Pancreas (tissue), 10 donors: Measurements from ENCODE around the gene SUSD5. TPM values are rescaled to one million over a fixed set of nuclear protein-coding genes. Genes with fewer than 3 reads are reported as not detected.

Experiments used
- ATAC-seq, 4 donors: fragments of 200-7000 bp; cut with Tn5 transposase; one replicate each; pipeline versions ENCODE4 v1.8.0 to v1.9.1; 2020; ENCODE audit warnings: mild to moderate bottlenecking in 4 of 4, moderate library complexity in 4 of 4
- DNase-seq, 6 donors: peaks; one replicate each; pipeline ENCODE4 v3.0.0-alpha.2; 2020
- FAIRE-seq: peaks from 2 replicates; lab custom pipeline; 2012; peaks lifted over from hg19 to GRCh38; lab: Jason Lieb, UNC
- H3K27ac ChIP-seq, 4 donors: fragments of 200-600 bp; sonication (generic); 1 replicate in 3 of 4; 2 replicates in 1 of 4; pipeline versions ENCODE4 v1.5.0 to v1.8.0; 2020
- H3K27me3 ChIP-seq, 4 donors: fragments of 200-600 bp; one replicate each; pipeline ENCODE4 v1.8.0; 2021
- H3K36me3 ChIP-seq, 3 donors: fragments of 200-600 bp; sonication (generic) in 1 of 3; one replicate each; pipeline versions ENCODE4 v1.5.0 to v1.8.0; 2020 to 2021
- H3K4me1 ChIP-seq, 3 donors: fragments of 200-600 bp; one replicate each; pipeline ENCODE4 v1.8.0; 2021
- H3K4me3 ChIP-seq, 4 donors: fragments of 200-600 bp; sonication (generic) in 2 of 4; one replicate each; pipeline versions ENCODE4 v1.5.0 to v1.8.0; 2020 to 2021
- H3K9me3 ChIP-seq, 4 donors: fragments of 200-600 bp; one replicate each; pipeline ENCODE4 v1.8.0; 2021
- CTCF ChIP-seq, 4 donors: fragments of 200-600 bp; sonication (generic) in 3 of 4; IDR thresholded peaks; one replicate each; pipeline versions ENCODE4 v1.5.0 to v1.8.0; 2021; ENCODE audit warnings: antibody characterized with exemption in 4 of 4
- WGBS, 2 donors: extraction: QIAGEN DNeasy Blood & Tissue Kit; methylation state at CpG; one replicate each; pipeline ENCODE4 v1.1.7; 2013; 5-methylcytosine and 5-hydroxymethylcytosine counted together
- intact Hi-C, 3 donors: fragments of 100-400 bp; cut with DNase I; formaldehyde crosslinking; loops; one replicate each; pipeline versions ENCODE4 v1.11.1 to v1.14.2; 2022
- polyA plus RNA-seq, 2 donors: library from polyadenylated mRNA; stranded (reverse); fragments of 200-250 nt; gene quantifications; one replicate each; pipeline ENCODE4 v1.2.3, GENCODE V29; 2013
- total RNA-seq, 6 donors: library from RNA; stranded (reverse); fragmentation: NEBNext Ultra II Directional in 4 of 6; extraction: Animal tissue kit (Norgen Biotek cat#: 25700) in 4 of 6; gene quantifications; one replicate each; pipeline versions ENCODE4 v1.2.1 to v1.2.4, GENCODE V29; 2021 to 2023
- donor health status: healthy with polysubstance abuse.
- donor health status: DM: no; HTN: no; CAD: no; lungs with moderate emphysema.
- donor health status: DM: no; HTN: no; CAD: no.
- donor health status: control.
- donor health status: control.
- donor health status: Bipolar disorder and iron deficiency.
- donor health status: DM: yes; HTN: yes; CAD: no.
- donor health status: DM: no; HTN: no; CAD: no.
- donor health status: DM: no; HTN: no; CAD: no.
- donor health status: DM: yes; HTN: yes; CAD: no.

The SUSD5 gene
- total and polyA plus RNA-seq, 8 donors, result 0.05 to 0.54 (median 0.21) TPM

- ATAC-seq (no peak), DNase-seq (no peak), FAIRE-seq (no peak)
- H3K4me3 ChIP-seq, result no peak overlapping the region
- H3K36me3 ChIP-seq, result peaks cover 0 to 13% (median 2%) of the 10 kb centered on the region in 3 donors
- H3K27ac ChIP-seq, result no peak overlapping the region
- H3K4me1 ChIP-seq, result no peaks in the 10 kb centered on the region
- no peaks in the 10 kb centered on the region for H3K9me3 ChIP-seq
- intact Hi-C loops, result no loop called here
- H3K27me3 ChIP-seq, result no peaks in the 10 kb centered on the region
- WGBS, 2 donors, result 62 to 85% methylated on average over 4 of the region's 4 CpGs
- no peak for TF ChIP-seq CTCF (IDR thresholded peaks at IDR 0.05)
Measured at GRCh38 chr3:33134026-33134625, 84.5 kb downstream of the SUSD5 start.

GRCh38 chr3:33132019-33132360 is 86.6 kb downstream of the SUSD5 start:
- intact Hi-C loops, result no loop called here
- WGBS, 2 donors, result 81 to 86% methylated on average over 1 of the region's 1 CpG
- FAIRE-seq, result no peak
- H3K9me3 ChIP-seq, result no peaks in the 10 kb centered on the region
- no peaks in the 10 kb centered on the region for H3K4me1 ChIP-seq
- H3K36me3 ChIP-seq, result peaks cover 0 to 13% (median 2%) of the 10 kb centered on the region in 3 donors
- no peak for TF ChIP-seq CTCF (IDR thresholded peaks at IDR 0.05)
- peak in 2 of 4 donors; percentile 13 to 20 for ATAC-seq
- no peak for DNase-seq
- no peaks in the 10 kb centered on the region for H3K27me3 ChIP-seq
- no peak overlapping the region for H3K27ac ChIP-seq
- no peak overlapping the region for H3K4me3 ChIP-seq

- Histone ChIP-seq H3K36me3 (peaks cover 0 to 13% (median 2%) of the 10 kb centered on the region in 3 donors), H3K9me3 (no peaks in the 10 kb centered on the region), H3K4me3 (no peak overlapping the region), H3K27me3 (no peaks in the 10 kb centered on the region), H3K4me1 (no peaks in the 10 kb centered on the region), H3K27ac (no peak overlapping the region)
- WGBS, 2 donors, result 13 to 17% methylated on average over 6 of the region's 6 CpGs
- no peak for FAIRE-seq
- peak in 3 of 6 donors; percentile 29 to 59 (median 29) for DNase-seq
- intact Hi-C loops, result no loop called here
- peak; percentile 87 to 97 (median 96) for ATAC-seq
- peak; percentile 51 to 71 (median 59) for TF ChIP-seq CTCF (IDR thresholded peaks at IDR 0.05)
Measured at GRCh38 chr3:33131331-33132018, 87.1 kb downstream of the SUSD5 start.

GRCh38 chr3:33130144-33130543 is 88.5 kb downstream of the SUSD5 start:
- no peak overlapping the region for H3K27ac ChIP-seq
- FAIRE-seq (no peak), DNase-seq (no peak), ATAC-seq (peak in 2 of 4 donors; percentile 36 to 43)
- no peaks in the 10 kb centered on the region for H3K27me3 ChIP-seq
- H3K4me3 ChIP-seq, result no peak overlapping the region
- peaks cover 0 to 16% (median 2%) of the 10 kb centered on the region in 3 donors for H3K36me3 ChIP-seq
- 48 to 64% methylated on average over 2 of the region's 2 CpGs for WGBS, 2 donors
- no peak for TF ChIP-seq CTCF (IDR thresholded peaks at IDR 0.05)
- intact Hi-C loops, result no loop called here
- no peaks in the 10 kb centered on the region for H3K9me3 ChIP-seq
- H3K4me1 ChIP-seq, result no peaks in the 10 kb centered on the region

- TF ChIP-seq CTCF (IDR thresholded peaks at IDR 0.05), result no peak
- 60 to 74% methylated on average over 1 of the region's 1 CpG for WGBS, 2 donors
- Histone ChIP-seq H3K27me3 (no peaks in the 10 kb centered on the region), H3K4me1 (no peaks in the 10 kb centered on the region), H3K4me3 (no peak overlapping the region), H3K9me3 (no peaks in the 10 kb centered on the region), H3K36me3 (peaks cover 0 to 9% (median 2%) of the 10 kb centered on the region in 3 donors), H3K27ac (no peak overlapping the region)
- ATAC-seq, result no peak
- no peak for FAIRE-seq
- intact Hi-C loops, result loop anchor here in 1 of 3 donors (5.0 kb wide), 1 partner anchor 244 kb away; no protein-coding TSS in a partner anchor
- DNase-seq, result no peak
Measured at GRCh38 chr3:33128706-33129105, 89.9 kb downstream of the SUSD5 start.
